ENCODE data around the gene SLITRK6.

DNA sequence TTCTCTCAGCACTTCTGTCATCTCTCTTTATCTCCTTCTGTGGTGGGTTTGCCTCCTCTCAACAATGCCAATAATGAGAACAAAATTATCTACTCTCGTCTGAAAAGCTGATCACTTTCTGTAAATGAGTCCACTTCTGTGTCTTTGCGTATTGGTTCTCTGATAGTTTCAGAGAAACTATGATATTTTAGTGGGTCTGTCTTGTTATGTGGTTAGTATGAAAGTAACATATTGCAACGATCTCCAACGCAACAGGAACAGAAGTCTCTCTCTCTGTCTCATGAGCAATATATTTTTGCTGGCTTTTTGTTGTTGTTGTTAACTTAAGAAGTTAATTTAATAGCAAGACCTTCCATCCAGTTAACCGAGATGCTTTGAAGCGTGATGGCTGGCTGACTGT is 47.8 kb upstream of the SLITRK6 start:
- TF ChIP-seq, protein P1, sequence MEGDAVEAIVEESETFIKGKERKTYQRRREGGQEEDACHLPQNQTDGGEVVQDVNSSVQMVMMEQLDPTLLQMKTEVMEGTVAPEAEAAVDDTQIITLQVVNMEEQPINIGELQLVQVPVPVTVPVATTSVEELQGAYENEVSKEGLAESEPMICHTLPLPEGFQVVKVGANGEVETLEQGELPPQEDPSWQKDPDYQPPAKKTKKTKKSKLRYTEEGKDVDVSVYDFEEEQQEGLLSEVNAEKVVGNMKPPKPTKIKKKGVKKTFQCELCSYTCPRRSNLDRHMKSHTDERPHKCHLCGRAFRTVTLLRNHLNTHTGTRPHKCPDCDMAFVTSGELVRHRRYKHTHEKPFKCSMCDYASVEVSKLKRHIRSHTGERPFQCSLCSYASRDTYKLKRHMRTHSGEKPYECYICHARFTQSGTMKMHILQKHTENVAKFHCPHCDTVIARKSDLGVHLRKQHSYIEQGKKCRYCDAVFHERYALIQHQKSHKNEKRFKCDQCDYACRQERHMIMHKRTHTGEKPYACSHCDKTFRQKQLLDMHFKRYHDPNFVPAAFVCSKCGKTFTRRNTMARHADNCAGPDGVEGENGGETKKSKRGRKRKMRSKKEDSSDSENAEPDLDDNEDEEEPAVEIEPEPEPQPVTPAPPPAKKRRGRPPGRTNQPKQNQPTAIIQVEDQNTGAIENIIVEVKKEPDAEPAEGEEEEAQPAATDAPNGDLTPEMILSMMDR (conservative IDR thresholded peaks at IDR 0.05; ENCODE audit: low read length): no peak
- TF ChIP-seq EZH2phosphoT487 (IDR thresholded peaks at IDR 0.05; ENCODE audit: borderline replicate concordance, low read depth, low read length): no peak

Measured in OCI-LY7 (cell line).